Hypothalamus (tissue), 51 donors: ENCODE results near the gene TOR1A.

ENCODE experiments used
- DNase-seq, 51 donors: peaks; one replicate each; lab custom pipeline; 2025; lab: John Stamatoyannopoulos, UW

Gene TOR1A

DNA sequence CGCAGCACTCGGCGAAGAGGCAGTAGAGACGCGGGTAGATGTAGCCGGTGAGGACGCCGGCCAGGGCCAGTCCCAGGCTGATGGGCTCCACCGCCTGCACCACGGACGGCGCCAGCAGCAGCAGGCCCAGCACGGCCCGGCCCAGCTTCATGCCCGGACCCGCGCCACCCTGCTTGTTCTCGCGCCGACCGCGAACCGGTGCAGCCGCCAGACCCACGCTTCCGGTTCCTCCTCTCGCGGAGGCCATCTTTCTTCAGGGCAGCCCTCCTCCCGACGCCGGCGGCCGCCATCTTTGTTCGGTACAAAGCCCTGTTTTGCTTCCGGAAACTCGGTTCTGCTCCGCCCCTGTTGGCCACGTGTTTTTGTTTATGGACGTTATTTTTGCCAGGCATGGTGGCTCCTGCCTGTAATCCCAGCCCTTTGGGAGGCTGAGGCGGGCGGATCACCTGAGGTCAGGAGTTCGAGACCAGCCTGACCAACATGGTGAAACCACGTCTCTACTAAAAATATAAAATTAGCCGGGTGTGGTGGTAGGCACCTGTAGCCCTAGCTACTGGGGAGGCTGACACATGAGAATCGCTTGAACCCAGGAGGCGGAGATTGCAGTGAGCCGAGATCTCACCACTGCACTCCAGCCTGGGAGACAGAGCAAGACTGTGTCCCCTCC is at the start of gene TOR1A:
TSS of gene TOR1A (minus strand) at position 202 of the 667 bp plus-strand sequence. CDS start at position 151, 51 bp downstream.
- peak; percentile 29 to 95 (median 87) for DNase-seq

GRCh38 chr9:129871046-129871445 is 47.1 kb upstream of the TOR1A start:
- no peak for DNase-seq

- DNase-seq = no peak
These were observed 45.9 kb upstream of the TOR1A start for GRCh38 chr9:129869585-129870501.

DNA sequence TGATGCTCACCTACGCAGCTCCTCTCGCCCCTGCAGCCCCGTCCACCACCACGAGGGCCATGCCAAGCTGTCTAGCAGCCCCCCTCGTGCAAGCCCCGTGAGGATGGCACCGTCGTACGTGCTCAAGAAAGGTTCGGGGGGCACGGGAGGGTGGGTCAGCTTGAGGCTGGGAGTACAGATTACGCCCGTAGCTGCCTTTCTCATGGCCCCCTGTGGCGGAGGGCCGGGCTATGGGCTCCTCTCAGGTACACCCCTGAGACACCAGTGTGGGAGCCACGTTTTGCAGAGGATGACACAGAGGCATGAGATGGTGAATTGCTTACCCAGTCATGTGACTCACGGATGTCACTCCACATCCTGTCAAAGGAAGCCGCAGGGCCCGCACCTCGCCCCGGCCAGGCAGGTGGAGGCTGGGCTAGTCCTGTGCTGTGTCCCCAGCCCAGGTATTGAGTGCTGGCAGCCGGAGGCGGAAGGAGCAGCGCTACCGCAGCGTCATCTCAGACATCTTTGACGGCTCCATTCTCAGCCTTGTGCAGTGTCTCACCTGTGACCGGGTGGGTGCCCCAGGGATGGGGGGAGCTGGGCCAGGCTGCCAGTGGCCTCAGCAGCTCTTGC is 45.0 kb upstream of the TOR1A start:
- no peak for DNase-seq

- no peak for DNase-seq
These were observed 44.3 kb upstream of the TOR1A start for GRCh38 chr9:129868023-129868871.

GRCh38 chr9:129867136-129868022 is 43.4 kb upstream of the TOR1A start:
- DNase-seq = no peak

DNA sequence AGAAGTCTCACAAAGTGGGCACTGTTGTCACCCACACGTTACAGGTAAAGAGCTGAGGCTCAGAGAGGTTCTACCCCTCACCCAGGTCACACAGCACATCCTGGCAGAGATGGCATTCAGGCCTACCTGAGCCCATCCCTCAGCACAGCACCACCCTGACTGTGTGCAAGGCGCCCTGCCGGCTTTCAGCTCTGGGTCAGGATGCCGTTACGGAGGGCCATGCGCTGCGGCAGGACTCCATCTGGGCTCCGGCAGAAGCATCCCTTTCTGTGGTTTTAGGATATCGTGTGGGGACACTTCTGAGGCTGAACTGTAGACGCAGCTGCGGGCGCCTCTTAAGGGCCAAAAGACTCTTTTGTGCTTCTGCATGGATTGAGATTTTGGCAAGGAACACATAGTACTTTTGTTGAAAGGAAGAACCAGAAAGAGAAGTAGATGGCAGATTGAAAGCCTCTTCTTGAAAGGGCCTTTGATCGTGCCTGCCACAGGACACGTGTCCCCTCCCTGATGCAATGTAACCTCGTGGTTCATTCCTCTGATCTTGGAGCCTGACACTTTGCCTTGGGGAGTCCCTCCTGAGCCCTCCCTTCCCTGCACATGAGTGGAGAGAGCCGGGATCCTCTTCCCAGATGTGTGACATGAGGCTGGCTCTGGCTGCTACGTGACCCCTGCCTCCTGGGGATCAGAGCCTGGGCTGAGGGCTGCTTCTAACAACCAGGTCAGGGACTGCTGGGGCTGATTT is 42.6 kb upstream of the TOR1A start:
- DNase-seq = peak in 1 of 51 donors; percentile 30

DNA sequence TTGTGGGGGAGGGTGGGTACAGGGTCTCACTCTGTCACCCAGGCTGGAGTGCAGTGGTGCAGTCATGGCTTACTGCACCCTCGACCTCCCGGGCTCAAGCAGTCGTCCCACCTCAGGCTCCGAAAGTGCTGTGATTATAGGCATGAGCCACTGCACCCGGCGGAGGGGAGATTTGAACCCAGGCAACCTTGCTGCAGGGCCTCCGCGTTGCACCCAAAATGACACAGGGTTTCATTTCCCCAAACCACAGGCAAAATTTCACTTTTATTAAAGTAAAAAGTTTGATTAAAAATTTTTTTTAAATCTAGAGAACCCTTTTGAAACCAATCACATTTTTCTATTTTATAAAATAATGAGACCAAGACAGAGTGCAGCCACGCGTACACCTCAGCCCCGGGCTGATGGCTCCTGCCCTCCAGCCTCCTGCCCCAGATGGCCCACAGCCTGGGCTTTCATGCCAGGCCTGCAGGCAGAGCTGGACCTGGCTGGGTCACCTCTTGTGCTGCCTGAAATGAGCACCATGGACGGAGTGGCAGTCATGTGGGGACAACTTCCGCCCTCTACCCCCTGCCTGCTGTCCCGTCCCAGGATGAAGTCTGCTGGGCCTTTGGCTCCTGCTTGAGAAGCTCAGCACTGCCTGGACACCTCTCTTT is 41.9 kb upstream of the TOR1A start:
- DNase-seq = no peak

- DNase-seq = no peak
These were observed 41.2 kb upstream of the TOR1A start for GRCh38 chr9:129864991-129865647.

GRCh38 chr9:129863059-129863690 is 39.2 kb upstream of the TOR1A start:
- DNase-seq = no peak

- DNase-seq = no peak
These were observed 37.5 kb upstream of the TOR1A start for GRCh38 chr9:129861447-129861827.

DNA sequence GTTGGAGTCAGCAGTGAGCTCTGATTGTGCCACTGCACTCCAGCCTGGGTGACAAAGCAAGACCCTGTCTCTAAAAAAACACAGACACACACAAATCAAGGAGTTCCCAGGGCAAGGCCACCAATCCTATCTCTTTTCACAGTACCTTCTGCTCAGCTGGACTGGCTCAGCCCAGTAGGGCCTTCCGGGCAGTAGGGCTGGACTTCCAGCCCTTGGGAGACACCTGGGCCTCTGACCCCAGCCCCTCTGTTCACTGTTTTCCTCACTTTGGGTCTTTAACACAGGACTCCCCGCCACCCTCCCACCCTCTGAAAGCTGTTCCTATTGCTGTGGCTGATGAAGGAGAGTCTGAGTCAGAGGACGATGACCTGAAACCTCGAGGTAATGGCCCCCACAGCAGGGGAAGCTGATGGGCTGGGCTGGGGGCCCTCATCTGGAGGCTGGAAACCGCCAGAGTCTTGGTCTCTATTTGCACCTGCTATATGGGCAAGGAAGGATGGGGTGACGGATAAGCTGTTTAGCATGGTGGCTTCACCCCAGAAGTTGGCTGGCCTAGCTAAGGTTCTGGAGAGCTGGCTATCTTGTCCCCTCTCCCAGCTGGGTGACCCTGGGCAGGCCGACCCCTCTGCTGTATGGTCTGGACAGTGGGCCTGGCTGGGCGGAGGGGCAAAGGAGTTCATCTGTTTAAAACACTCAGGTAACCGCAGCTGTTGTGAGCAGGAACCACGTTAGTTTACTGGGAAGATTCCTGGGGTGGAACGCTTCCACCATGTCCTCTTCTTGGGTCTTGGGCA is 36.9 kb upstream of the TOR1A start:
- no peak for DNase-seq

GRCh38 chr9:129858167-129858962 is 34.4 kb upstream of the TOR1A start:
- no peak for DNase-seq

- no peak for DNase-seq
These were observed 33.3 kb upstream of the TOR1A start for GRCh38 chr9:129857207-129857606.

- DNase-seq = no peak
These were observed 30.7 kb upstream of the TOR1A start for GRCh38 chr9:129854588-129855110.
